Activated CD4-positive, alpha-beta T cell treated with anti-CD3 and anti-CD28 coated beads, Interleukin-2, amount 10 ng/mL, durations not matched to agents 7 days and 5 days (primary cell): Measurements from ENCODE around the gene LRRC56. TPM values are rescaled to one million over a fixed set of nuclear protein-coding genes. Genes with fewer than 3 reads are reported as not detected.
A peak's percentile ranks its signal among the peaks of the same experiment; 100 is the strongest.

Experiments
- CTCF ChIA-PET: fragments of 350-600 bp; sonication (Branson Sonifier 250); formaldehyde crosslinking; loops from one replicate; lab custom pipeline; 2021; ENCODE audit warnings: antibody characterized with exemption; lab: Charles Lee
- POLR2A ChIA-PET: fragments of 350-600 bp; sonication (Branson Sonifier 250); formaldehyde crosslinking; loops from one replicate; lab custom pipeline; 2021; ENCODE audit warnings: antibody characterized with exemption; lab: Charles Lee
- DNase-seq: peaks from one replicate; pipeline ENCODE4 v3.0.0-alpha.2; 2020
- H3K27ac Mint-ChIP-seq: one replicate; pipeline ENCODE4 v1.8.0; 2021; ENCODE audit warnings: mild to moderate bottlenecking, moderate library complexity, mixed read lengths
- H3K27me3 Mint-ChIP-seq: one replicate; pipeline ENCODE4 v1.8.0; 2021; ENCODE audit warnings: mixed read lengths
- H3K36me3 Mint-ChIP-seq: one replicate; pipeline ENCODE4 v1.8.0; 2021; ENCODE audit warnings: low read depth, mixed read lengths
- H3K4me1 Mint-ChIP-seq: one replicate; pipeline ENCODE4 v1.8.0; 2021; ENCODE audit warnings: mixed read lengths
- H3K4me3 Mint-ChIP-seq: one replicate; pipeline ENCODE4 v1.8.0; 2021; ENCODE audit warnings: mild to moderate bottlenecking, moderate library complexity, mixed read lengths
- H3K9me3 Mint-ChIP-seq: one replicate; pipeline ENCODE4 v1.8.0; 2021; ENCODE audit warnings: mixed read lengths
- total RNA-seq, 2 experiments: library from RNA; stranded (reverse); gene quantifications; one replicate each; pipeline ENCODE4 v1.2.3, GENCODE V29; 2021

LRRC56 gene
- total RNA-seq, 2 experiments from 2014 or later, result 2.0 to 2.1 TPM

GRCh38 chr11:574632-575312 is 37.4 kb downstream of the LRRC56 start:
- POLR2A ChIA-PET, result interaction anchor here (0.6 kb wide), 2 partner anchors 35 to 48 kb away, joined by 3 to 8 read pairs; no protein-coding TSS in a partner anchor

GRCh38 chr11:575313-575995 is 38.1 kb downstream of the LRRC56 start:
- CTCF ChIA-PET, result interaction anchor here (0.7 to 1.8 kb wide), 9 partner anchors 9 to 338 kb away, joined by 3 to 7 read pairs (median 4); no protein-coding TSS in a partner anchor
- no peak for DNase-seq
- Mint-ChIP-seq H3K9me3 (no peaks in the 10 kb centered on the region), H3K27ac (peak overlapping the region; percentile 79), H3K4me3 (peak overlapping the region; percentile 78), H3K27me3 (peaks cover 7% of the 10 kb centered on the region), H3K36me3 (peaks cover 9% of the 10 kb centered on the region), H3K4me1 (peaks cover 49% of the 10 kb centered on the region)
- POLR2A ChIA-PET, result interaction anchor here (0.5 to 0.7 kb wide), 6 partner anchors 10 to 127 kb away, joined by 3 to 8 read pairs (median 3); no protein-coding TSS in a partner anchor

More at GRCh38 chr11:574632-575312, 37.4 kb downstream of the LRRC56 start:
- Mint-ChIP-seq H3K27me3 (peaks cover 7% of the 10 kb centered on the region), H3K9me3 (no peaks in the 10 kb centered on the region), H3K4me1 (peaks cover 46% of the 10 kb centered on the region), H3K36me3 (peaks cover 9% of the 10 kb centered on the region), H3K27ac (peak overlapping the region; percentile 79), H3K4me3 (peak overlapping the region; percentile 78)
- CTCF ChIA-PET, result interaction anchor here (1.4 to 1.8 kb wide), 5 partner anchors 10 to 56 kb away, joined by 3 to 7 read pairs (median 4); no protein-coding TSS in a partner anchor
- no peak for DNase-seq

GRCh38 chr11:575996-576768 is 38.9 kb downstream of the LRRC56 start, which contains the start of gene PHRF1:
Gene PHRF1, plus strand, starts transcription at chr11:576470. Its CDS starts 5,043 bp downstream, at chr11:581513.
- ChIA-PET CTCF (interaction anchor here (0.7 to 1.8 kb wide), 9 partner anchors 9 to 338 kb away, joined by 3 to 7 read pairs (median 4); no protein-coding TSS in a partner anchor), POLR2A (interaction anchor here (0.5 to 0.7 kb wide), 5 partner anchors 10 to 127 kb away, joined by 3 to 4 read pairs (median 3); no protein-coding TSS in a partner anchor)
- peaks cover 11% of the 10 kb centered on the region for H3K36me3 Mint-ChIP-seq
- DNase-seq, result peak; percentile 94
- no peaks in the 10 kb centered on the region for H3K9me3 Mint-ChIP-seq
- peak within 1 kb of the TSS; percentile 91 for H3K4me3 Mint-ChIP-seq
- H3K27me3 Mint-ChIP-seq, result peaks cover 7% of the 10 kb centered on the region
- peak within 1 kb of the TSS; percentile 100 for H3K27ac Mint-ChIP-seq
- peaks cover 53% of the 10 kb centered on the region for H3K4me1 Mint-ChIP-seq

GRCh38 chr11:576811-577610 is 39.7 kb downstream of the LRRC56 start:
- ChIA-PET POLR2A (no interaction called here), CTCF (interaction anchor here (0.7 to 2.0 kb wide), 2 partner anchors 11 to 273 kb away, joined by 4 to 6 read pairs; no protein-coding TSS in a partner anchor)
- H3K36me3 Mint-ChIP-seq, result peaks cover 15% of the 10 kb centered on the region
- no peaks in the 10 kb centered on the region for H3K9me3 Mint-ChIP-seq
- H3K27ac Mint-ChIP-seq, result peak overlapping the region; percentile 87
- peaks cover 56% of the 10 kb centered on the region for H3K4me1 Mint-ChIP-seq
- H3K4me3 Mint-ChIP-seq, result peak overlapping the region; percentile 89
- no peak for DNase-seq
- peaks cover 7% of the 10 kb centered on the region for H3K27me3 Mint-ChIP-seq

GRCh38 chr11:577611-577894 is 40.2 kb downstream of the LRRC56 start:
- CTCF ChIA-PET, result interaction anchor here (2.0 kb wide), 1 partner anchor 12 kb away, joined by 6 read pairs; no protein-coding TSS in a partner anchor

GRCh38 chr11:578276-579035 is 41.1 kb downstream of the LRRC56 start:
- Mint-ChIP-seq H3K27ac (peak overlapping the region; percentile 87), H3K4me3 (peak overlapping the region; percentile 89), H3K9me3 (no peaks in the 10 kb centered on the region), H3K27me3 (peaks cover 7% of the 10 kb centered on the region), H3K36me3 (peaks cover 19% of the 10 kb centered on the region), H3K4me1 (peaks cover 54% of the 10 kb centered on the region)
- DNase-seq, result no peak
- POLR2A ChIA-PET, result no interaction called here
- CTCF ChIA-PET, result interaction anchor here (0.6 to 2.0 kb wide), 5 partner anchors 9 to 271 kb away, joined by 3 to 6 read pairs (median 3); no protein-coding TSS in a partner anchor

More at GRCh38 chr11:577611-577894, 40.2 kb downstream of the LRRC56 start:
- Mint-ChIP-seq H3K4me3 (peak overlapping the region; percentile 89), H3K36me3 (peaks cover 16% of the 10 kb centered on the region), H3K27ac (peak overlapping the region; percentile 87), H3K9me3 (no peaks in the 10 kb centered on the region), H3K4me1 (peaks cover 56% of the 10 kb centered on the region), H3K27me3 (peaks cover 7% of the 10 kb centered on the region)
- POLR2A ChIA-PET, result no interaction called here
- no peak for DNase-seq

- peaks cover 43% of the 10 kb centered on the region for H3K4me1 Mint-ChIP-seq
- CTCF ChIA-PET, result interaction anchor here (0.6 to 1.1 kb wide), 2 partner anchors 9 to 73 kb away, joined by 3 to 4 read pairs; no protein-coding TSS in a partner anchor
- POLR2A ChIA-PET, result no interaction called here
- no peaks in the 10 kb centered on the region for H3K9me3 Mint-ChIP-seq
- peaks cover 1% of the 10 kb centered on the region for H3K27me3 Mint-ChIP-seq
- peak overlapping the region; percentile 9 for H3K27ac Mint-ChIP-seq
- H3K4me3 Mint-ChIP-seq, result no peak overlapping the region
- H3K36me3 Mint-ChIP-seq, result peaks cover 25% of the 10 kb centered on the region
- no peak for DNase-seq
These were observed 42.7 kb downstream of the LRRC56 start for GRCh38 chr11:579830-580601.

GRCh38 chr11:581342-581741 is 44.0 kb downstream of the LRRC56 start:
- no peaks in the 10 kb centered on the region for H3K9me3 Mint-ChIP-seq
- H3K27ac Mint-ChIP-seq, result no peak overlapping the region
- no peaks in the 10 kb centered on the region for H3K27me3 Mint-ChIP-seq
- ChIA-PET CTCF (interaction anchor here (1.4 kb wide), 1 partner anchor 29 kb away, joined by 3 read pairs; no protein-coding TSS in a partner anchor), POLR2A (no interaction called here)
- H3K4me3 Mint-ChIP-seq, result no peak overlapping the region
- no peak for DNase-seq
- peaks cover 44% of the 10 kb centered on the region for H3K4me1 Mint-ChIP-seq
- peaks cover 25% of the 10 kb centered on the region for H3K36me3 Mint-ChIP-seq

- no peak overlapping the region for H3K4me3 Mint-ChIP-seq
- H3K36me3 Mint-ChIP-seq, result peaks cover 25% of the 10 kb centered on the region
- no peaks in the 10 kb centered on the region for H3K9me3 Mint-ChIP-seq
- ChIA-PET POLR2A (no interaction called here), CTCF (interaction anchor here (1.4 to 2.6 kb wide), 2 partner anchors 24 to 29 kb away, joined by 3 to 6 read pairs; no protein-coding TSS in a partner anchor)
- DNase-seq, result no peak
- peaks cover 48% of the 10 kb centered on the region for H3K4me1 Mint-ChIP-seq
- no peaks in the 10 kb centered on the region for H3K27me3 Mint-ChIP-seq
- H3K27ac Mint-ChIP-seq, result no peak overlapping the region
These were observed 44.4 kb downstream of the LRRC56 start for GRCh38 chr11:581752-582151.

GRCh38 chr11:584287-584686 is 47.0 kb downstream of the LRRC56 start:
- peaks cover 34% of the 10 kb centered on the region for H3K36me3 Mint-ChIP-seq
- no peaks in the 10 kb centered on the region for H3K9me3 Mint-ChIP-seq
- peaks cover 46% of the 10 kb centered on the region for H3K4me1 Mint-ChIP-seq
- ChIA-PET CTCF (interaction anchor here (0.5 to 2.6 kb wide), 5 partner anchors 7 to 128 kb away, joined by 3 to 7 read pairs (median 4); partner anchors contain the start of gene PHRF1), POLR2A (no interaction called here)
- no peak overlapping the region for H3K4me3 Mint-ChIP-seq
- no peak for DNase-seq
- H3K27ac Mint-ChIP-seq, result no peak overlapping the region
- H3K27me3 Mint-ChIP-seq, result no peaks in the 10 kb centered on the region
